ENCODE results near the gene HS3ST3A1.

Gene HS3ST3A1

DNA sequence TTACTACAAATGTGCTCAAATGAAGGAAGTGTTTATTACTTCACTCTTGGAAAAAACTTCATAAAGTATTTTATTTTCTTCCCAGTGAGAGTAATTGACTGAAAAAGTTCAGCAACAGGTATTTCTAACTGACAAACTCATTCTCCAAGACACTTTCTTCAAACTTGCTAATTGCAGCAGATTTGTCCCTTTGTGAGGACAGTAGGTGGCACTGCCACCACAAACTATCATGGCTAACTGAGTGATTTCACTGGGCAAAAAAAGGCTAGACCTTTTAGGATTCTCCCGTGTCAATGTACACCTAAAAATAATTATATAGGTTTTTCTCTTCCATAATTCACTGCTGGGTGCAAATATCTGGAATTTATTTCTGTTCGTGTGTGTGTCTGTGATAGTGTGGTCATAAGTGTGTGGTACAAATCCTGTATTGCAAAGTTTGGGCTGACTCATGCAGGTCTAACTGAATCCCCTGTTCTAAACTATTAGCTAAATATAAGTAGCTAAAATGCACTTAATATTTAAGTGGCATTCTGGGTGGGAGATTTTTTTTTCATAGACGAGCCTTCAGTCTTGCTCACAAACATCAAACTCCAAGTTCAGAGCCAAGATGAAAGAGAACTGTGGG lies 3.9 kb downstream of the HS3ST3A1 start:
- DNase-seq: peak; percentile 18

- no peak for DNase-seq
Measured at GRCh38 chr17:13596241-13596923, 5.3 kb downstream of the HS3ST3A1 start.

DNA sequence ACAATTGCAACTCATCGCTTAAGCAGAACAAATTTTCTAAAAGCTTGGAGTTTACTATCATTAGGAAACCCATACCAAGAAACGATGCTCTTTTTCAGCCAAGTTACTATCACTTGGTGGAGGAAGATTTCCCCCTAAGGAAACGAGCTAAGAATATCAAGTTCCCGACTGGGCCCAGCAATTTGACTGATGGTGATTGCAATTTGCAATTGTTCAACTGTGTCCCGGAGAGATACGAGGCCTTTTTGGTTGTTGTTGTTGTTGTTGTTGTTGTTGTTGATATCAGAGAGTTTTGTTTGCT lies 6.2 kb downstream of the HS3ST3A1 start:
- DNase-seq: no peak

- DNase-seq: peak; percentile 63
Measured at GRCh38 chr17:13594762-13595598, 6.7 kb downstream of the HS3ST3A1 start.

DNA sequence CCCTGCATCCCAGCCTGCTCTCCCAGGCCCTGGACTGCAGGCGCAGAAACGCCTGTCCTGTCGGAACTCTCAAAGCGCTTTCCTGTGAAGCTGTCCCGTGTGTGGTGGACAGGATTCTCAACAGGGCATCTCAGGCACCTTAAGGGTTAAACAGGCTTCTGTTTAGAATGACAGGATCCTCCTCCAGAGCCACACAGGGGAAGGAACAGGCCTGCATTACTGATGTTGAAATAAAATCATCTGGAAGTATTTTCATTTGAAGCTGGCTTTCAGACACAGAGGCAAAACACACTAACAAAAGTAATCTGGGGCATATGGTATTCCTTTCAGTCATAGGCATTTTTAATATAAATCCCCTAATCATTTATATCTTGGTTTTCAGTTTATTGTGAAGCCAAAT lies 7.4 kb downstream of the HS3ST3A1 start:
- no peak for DNase-seq

DNA sequence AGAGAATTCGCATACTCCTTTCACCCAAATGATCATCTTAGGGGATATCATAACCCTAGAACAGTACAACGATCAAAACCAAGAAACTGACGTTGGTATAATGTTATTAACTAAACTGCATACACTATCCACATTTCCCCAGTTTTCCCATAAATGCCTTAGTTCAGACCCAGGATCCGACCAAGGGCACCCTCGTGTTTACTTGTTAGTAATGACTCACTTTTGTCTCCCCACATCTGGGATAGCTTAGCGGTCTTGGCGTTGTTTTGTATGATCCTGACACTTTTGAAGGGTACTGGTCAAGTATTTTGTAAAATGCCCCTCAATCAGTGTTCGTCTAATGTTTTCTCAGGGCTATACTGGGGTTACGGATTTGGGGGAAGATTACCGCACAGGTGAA lies 8.0 kb downstream of the HS3ST3A1 start:
- DNase-seq: no peak

- no peak for DNase-seq
Measured at GRCh38 chr17:13593021-13593751, 8.5 kb downstream of the HS3ST3A1 start.

DNA sequence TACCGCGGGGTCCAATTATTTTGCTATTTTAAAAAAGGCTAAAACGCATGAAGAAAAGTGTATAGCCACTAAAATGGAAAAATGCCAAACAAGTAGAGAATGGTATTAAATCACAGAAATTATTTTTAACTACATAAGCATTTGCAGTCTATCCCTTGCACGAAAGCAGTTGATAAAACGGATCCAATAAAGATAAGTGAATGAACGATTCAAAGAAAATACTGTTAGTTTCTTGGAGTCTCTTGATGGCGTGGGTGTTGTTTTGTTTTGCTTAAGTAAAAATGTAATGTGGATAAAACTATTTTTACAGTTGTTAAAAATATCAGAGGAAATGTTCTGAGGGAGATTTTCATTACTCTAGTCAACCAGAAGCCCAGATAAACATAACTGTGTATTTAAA lies 9.3 kb downstream of the HS3ST3A1 start:
- DNase-seq: no peak

DNA sequence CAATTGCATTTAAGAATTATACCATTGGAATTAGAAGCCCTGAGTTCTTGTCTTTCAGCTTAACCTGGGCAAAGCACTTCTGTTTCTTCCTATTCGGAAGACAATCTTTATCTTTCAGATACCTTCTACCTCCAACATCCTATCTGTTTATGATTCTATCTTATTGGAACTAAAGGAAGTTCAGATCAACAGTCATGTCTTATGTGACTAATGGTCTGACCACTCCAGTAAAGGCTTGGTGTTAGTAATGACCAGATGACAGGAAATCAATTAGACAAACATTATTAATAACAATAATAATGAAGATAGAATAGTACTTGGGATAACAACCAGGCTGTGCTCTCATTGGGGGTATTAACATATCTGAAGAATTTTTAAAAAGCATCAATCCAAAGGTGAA lies 11.3 kb downstream of the HS3ST3A1 start:
- DNase-seq: no peak

DNA sequence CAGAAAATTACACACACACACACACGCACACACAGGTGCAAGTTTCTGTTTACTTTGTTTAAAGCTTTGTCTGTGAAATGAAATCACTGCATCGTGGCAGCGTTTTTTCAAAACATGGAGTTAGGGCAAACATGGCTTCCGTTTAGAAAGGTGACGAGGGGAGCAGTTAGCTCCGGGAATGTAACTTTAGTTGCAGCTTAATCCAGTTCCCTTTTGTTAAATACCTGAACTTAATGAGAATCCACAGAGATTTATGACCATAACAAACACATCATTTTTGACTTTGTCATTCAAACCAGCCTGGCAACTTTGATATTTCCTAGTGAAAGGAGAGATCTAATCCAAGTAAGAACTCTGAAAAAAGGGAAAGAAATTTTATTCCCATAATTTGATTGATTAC lies 12.1 kb downstream of the HS3ST3A1 start:
- no peak for DNase-seq

GRCh38 chr17:13587487-13588338 lies 14.0 kb downstream of the HS3ST3A1 start:
- DNase-seq: no peak

DNA sequence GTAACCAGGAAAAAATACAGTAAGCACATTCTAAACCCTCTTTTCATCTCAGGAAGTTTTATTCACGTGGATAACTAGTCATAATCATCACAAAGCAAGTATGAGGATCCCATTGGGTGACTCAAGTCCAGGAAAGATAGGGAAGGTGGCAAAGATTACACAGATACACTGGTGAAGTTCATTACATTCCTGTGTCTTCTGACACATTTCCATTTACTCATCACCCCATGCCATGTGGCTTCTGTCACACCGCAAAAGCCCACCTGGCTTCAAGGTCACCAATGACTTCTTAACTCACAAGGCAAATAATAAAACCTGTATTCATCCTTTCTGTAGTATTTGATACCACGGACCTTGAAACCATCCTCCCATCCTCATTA lies 17.0 kb downstream of the HS3ST3A1 start:
- DNase-seq: no peak

DNA sequence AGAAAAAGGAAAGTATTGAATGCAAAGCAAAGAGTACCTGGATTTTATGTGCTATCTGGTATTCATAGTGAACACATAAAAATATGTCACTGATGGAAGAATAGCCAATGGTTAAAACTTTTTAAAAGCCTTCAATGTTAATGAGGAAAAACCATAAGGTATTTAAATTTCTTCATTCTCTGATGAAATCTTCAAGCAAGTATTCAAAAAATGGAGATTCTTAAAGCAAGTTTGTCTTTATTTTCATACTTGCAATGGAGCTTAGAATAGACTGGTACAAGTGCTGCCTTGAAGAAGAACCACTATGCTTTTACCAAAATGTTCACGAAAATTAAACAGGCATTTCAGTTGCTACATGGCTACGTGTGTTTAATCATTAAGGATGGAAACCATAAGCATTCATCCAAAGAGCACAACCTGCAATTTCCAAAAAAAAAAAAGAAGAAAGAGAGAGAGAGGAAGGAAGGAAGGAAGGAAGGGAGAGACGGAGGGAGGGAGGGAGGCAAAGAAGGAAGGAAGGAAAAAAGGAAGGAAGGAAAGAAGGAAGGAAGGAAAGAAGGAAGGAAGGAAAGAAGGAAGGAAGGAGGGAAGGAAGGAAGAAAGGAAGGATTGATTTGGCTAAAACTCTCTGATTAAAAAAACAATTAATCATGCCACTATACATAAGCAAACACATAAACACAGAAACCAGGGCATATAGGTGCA lies 17.6 kb downstream of the HS3ST3A1 start:
- no peak for DNase-seq

DNA sequence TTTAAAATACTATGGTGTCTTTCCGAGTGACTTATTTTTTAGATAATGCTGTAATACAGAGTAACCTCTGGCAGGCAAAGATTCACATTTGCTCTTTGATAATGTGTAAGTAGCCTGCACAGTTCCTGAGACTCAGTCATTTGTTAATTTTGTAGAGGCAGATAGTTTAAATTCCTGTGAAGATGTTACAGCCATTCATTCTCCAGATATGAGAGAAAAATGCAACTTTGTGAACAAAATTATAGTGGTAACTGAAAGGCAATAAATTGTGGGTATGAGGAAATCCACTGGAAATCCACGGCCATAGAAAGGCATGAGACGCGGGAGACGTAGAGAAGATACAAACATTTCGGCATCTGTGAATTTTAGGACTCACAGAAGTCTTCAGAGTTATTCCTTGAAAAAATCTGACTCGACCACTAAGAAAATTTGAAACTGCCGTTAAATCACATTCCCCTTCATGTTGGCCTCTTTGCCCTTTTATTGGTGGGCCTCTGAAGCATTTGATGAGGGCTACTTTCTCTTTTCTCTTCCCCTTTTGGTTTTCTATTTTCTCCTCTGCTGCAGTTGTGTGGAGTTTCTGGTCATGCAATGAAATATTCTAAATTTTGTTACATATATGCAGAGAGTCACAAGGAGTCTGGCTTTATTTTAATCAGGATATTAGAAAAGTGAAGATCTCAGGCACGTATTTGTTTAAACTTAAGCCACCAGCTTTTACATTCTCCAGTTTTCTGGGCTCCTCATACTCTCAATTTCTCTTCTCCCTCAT lies 18.8 kb downstream of the HS3ST3A1 start:
- no peak for DNase-seq

GRCh38 chr17:13581925-13582324 lies 19.8 kb downstream of the HS3ST3A1 start:
- no peak for DNase-seq

GRCh38 chr17:13580790-13581189 lies 20.9 kb downstream of the HS3ST3A1 start:
- no peak for DNase-seq

DNA sequence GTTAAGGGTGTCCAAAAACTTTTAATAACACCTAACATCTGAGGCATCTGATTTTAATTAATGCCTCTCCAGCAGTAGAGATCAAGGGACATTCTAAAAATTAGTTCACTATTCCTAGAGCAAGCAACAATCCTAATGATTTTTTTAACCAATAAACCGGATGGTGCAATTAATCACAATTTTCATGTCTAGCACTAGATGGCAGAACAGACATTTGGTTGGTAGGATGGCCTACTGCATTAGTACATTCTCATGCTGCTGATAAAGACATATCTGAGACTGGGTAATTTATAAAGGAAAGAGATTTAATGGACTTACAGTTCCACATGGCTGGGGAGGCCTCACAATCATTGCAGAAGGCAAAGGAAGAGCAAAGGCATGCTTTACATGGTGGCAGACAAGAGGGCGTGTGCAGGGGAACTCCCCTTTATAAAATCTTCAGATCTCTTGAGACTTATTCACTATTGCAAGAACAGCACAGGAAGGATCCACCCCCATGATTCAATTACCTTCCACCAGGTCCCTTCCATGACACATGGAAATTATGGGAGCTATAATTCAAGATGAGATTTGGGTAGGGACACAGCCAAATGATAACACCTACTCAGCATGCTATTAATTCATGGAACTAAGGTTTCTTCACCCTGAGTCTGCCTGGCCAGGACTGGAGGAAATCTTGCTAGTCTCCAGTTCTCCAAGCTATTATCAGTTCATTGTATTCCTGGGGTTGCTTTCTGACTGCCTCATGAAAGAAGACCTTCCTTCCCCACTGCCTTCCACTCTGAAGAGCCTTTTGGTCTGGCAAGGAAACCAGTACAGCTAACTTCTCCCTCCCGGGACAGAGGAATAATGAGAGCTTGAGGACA lies 24.8 kb downstream of the HS3ST3A1 start:
- DNase-seq: no peak

GRCh38 chr17:13575922-13576419 lies 25.8 kb downstream of the HS3ST3A1 start:
- no peak for DNase-seq

DNA sequence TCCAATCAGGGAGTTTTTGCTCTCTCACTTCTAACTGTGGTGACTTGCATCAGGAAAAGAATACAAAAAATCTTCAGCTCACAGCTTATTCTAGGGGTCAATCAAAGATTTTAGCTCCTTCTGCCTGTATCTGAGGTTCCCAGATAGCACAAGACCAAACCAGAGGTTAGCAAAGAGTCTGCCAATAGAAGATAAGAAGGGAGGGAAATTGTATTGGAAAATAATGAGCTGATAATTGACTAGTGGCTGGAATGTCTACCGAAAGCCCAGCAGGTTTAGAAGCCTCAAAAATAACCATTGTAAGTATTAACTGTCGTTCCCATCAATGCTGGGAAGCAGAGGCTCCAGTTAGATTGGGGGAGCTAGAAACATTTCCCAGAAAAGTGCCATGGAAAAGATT lies 26.3 kb downstream of the HS3ST3A1 start:
- DNase-seq: no peak

- no peak for DNase-seq
Measured at GRCh38 chr17:13572581-13572980, 29.1 kb downstream of the HS3ST3A1 start.

All from RPMI8226 (cell line).